ENCODE measurements around the gene NUDT14.

NUDT14 gene

DNA sequence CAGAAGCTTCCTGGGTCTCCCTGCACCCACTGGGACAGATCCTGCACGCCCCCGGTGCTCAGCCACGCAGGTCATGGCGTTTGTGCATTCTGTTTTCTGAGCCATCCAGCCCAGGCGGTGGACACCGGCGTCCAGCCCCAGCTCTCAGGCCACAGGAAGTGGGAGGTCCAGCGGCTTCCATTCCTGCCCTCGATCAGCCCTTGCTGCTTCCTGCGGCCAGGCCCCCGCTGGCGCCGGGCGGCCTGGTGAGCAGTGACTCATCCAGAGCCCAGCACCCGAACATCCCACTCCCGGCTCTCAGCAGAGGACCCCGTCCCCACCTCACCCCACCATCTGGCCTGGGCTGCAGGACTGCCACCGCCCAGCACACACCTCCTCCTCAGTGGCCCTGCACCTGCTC, 18.0 kb upstream of the NUDT14 start:
- in situ Hi-C loops (cut with MboI; ENCODE audit: low sequenced_read_pairs) = no loop called here

DNA sequence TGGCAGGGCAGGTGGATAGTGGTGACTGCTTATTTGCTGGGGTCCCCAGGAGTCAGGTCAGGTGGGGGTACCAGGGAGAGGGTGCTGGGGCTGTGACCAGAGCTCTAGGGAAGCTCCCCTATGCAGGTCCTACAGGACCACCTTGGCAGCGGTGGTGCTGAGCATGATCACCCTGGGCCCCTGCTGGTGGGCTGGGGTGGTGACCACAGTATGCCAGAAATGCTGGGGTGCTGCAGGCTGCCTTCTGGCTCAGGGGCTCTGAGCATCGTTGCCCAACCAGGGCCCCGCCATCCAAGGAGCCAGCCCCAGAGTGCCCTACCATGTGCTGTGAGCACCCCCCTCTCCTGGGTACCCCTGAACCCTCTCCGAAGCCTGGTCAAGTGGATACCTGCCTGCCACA, 17.5 kb upstream of the NUDT14 start:
- in situ Hi-C loops (cut with MboI; ENCODE audit: low sequenced_read_pairs) = no loop called here

GRCh38 chr14:105197211-105197641, 16.1 kb upstream of the NUDT14 start:
- in situ Hi-C loops (cut with MboI; ENCODE audit: low sequenced_read_pairs) = no loop called here

DNA sequence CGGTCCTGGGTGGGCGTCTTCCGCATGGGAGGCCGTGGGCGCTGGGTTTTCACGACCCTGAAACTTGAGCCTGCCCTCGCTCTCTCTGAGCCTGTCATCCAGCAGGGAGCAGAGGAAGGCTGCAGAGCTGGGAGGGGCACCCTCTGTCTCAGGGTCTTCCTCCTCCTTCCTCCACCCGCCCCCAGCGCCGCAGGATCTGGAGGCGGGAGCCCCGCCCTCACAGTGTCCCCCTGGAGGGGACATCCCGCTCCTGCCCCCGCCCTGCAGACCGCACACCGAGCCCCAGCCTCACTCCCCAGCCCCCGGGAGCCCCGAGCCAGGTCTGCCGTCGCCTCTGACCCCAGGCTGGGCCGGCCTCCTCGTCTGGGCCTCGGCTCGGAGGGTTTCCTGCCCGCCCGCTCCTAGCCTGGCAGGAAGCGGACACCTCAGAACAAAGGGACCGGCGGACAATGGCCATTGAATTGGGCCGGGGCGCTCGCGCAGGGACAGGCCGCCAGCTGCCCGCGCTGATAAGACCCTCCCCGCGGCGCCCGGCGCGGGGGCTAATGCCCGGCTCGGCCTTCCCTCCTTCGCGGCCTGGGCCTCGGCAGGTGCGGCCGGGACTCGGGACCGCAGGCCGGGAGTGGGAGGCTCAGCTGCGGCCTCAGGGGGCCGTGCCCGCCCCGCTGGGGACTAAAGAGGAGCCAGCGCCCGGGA, 15.3 kb upstream of the NUDT14 start:
- in situ Hi-C loops (cut with MboI; ENCODE audit: low sequenced_read_pairs) = no loop called here

- in situ Hi-C loops (cut with MboI; ENCODE audit: low sequenced_read_pairs) = no loop called here
These were observed 14.6 kb upstream of the NUDT14 start for GRCh38 chr14:105195522-105196264.

DNA sequence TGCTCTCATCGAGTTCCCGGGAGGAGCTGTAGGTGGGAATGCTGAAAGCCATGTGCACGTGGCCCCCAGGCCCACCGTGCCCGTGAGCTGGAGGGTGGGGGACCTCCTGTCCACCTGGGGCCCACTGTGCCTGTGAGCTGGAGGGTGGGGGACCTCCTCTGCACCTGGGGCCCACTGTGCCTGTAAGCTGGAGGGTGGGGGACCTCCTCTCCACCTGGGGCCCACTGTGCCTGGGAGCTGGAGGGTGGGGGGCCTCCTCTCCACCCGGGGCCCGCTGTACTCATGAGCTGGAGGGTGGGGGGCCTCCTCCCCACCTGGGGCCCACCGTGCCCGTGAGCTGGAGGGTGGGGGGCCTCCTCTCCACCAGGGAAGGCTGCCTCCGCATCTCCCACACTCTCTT, 13.9 kb upstream of the NUDT14 start:
- in situ Hi-C loops (cut with MboI; ENCODE audit: low sequenced_read_pairs) = no loop called here

- in situ Hi-C loops (cut with MboI; ENCODE audit: low sequenced_read_pairs) = no loop called here
These were observed 13.0 kb upstream of the NUDT14 start for GRCh38 chr14:105193916-105194782.

GRCh38 chr14:105192866-105193731, 12.0 kb upstream of the NUDT14 start:
- in situ Hi-C loops (cut with MboI; ENCODE audit: low sequenced_read_pairs) = no loop called here

- in situ Hi-C loops (cut with MboI; ENCODE audit: low sequenced_read_pairs) = no loop called here
These were observed 6.9 kb upstream of the NUDT14 start for GRCh38 chr14:105187935-105188524.

GRCh38 chr14:105187116-105187515, 6.0 kb upstream of the NUDT14 start:
- in situ Hi-C loops (cut with MboI; ENCODE audit: low sequenced_read_pairs) = no loop called here

- in situ Hi-C loops (cut with MboI; ENCODE audit: low sequenced_read_pairs) = no loop called here
These were observed 4.9 kb upstream of the NUDT14 start for GRCh38 chr14:105185973-105186372.

DNA sequence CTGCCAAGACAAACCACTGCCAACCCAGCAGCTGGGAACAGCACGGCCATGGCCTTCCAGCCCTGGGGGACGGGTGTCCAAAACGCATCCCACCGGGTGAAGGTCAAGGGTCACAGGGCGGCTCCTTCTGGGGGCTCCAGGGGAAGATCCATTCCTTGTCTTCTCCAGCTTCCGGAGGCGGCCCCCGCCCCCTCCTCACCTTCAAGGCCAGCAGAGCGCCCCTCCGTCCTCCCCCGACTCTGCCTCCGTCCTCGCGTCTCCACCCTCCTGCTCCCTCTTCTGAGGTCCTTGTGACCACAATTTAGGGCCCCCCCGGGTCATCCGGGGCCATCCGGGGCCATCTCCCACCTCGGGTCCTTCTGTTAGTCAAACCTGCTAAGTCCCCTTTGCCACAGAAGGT, 3.9 kb upstream of the NUDT14 start:
- in situ Hi-C loops (cut with MboI; ENCODE audit: low sequenced_read_pairs) = no loop called here

GRCh38 chr14:105184461-105184860, 3.3 kb upstream of the NUDT14 start:
- in situ Hi-C loops (cut with MboI; ENCODE audit: low sequenced_read_pairs) = no loop called here

DNA sequence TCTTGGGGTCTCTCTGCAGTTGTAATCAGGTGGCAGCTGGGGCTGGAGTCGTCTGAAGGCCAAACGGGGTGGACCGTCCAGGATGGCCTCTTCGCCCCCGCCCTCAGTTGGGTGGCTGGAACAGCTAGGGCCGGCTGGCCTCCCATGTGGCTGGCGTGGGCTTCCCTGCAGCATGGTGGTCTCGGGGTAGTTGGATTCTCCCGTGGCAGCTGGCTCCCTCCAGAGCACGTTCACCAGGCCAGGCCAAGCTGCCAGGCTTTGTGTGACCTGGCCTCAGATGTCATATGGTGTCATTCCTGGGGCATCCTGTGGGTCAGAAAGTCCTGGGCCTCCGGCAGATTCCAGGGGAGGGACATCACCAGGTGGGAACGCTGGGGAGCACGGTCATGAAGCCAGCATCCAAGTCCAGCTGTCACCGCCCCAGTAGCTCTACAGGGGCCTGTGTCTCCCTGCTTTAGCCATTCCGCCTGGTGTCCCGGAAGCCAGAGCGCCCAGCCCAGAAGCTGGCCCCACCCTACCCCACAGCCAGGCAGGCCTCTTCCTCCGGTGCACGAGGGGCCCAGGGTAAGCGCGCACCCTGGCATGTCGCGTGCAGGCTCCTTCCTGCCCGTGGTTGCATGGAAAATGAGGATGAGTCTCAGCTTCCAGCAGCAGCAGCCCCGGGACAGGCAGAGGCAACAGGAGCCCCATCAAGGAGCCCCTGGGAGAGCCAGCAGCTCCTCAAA, 1.3 kb upstream of the NUDT14 start:
- in situ Hi-C loops (cut with MboI; ENCODE audit: low sequenced_read_pairs) = no loop called here

DNA sequence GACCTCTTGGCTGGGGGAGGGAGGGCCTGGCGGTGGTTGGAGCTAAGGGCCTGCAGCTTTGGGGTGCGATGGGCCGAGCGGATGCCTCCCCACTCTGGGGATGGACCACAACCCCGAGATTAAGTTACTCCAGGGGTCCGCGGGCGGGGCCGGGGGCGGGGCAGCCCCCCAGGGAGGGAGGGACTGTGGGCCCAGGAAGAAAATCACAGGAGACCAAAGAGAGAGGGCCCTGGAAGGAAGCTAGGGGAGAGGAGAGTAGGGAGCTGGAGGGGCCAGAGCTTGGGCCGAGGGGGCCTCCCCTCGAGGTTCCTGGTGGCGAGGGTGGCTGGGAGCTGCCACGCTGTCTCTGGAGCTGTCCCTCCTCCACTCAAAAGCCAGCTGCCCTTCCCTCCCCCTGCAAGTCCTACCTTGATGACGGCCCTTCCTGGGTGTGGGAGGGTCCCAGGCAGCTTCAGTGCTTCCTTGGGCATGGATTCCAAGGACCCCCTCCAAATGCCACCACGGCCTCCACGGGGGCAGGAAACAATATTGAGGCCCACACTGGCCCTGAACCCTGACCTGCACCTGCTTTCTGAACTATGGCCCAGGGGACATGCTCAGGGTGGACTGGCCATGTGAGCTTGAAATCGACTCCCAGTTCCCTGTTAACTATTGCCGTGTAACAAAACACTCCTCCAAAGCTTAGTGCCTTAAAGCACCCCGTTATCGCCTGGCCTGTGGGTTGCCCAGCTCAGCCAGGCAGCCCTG, 610 bp upstream of the NUDT14 start:
- in situ Hi-C loops (cut with MboI; ENCODE audit: low sequenced_read_pairs) = no loop called here

DNA sequence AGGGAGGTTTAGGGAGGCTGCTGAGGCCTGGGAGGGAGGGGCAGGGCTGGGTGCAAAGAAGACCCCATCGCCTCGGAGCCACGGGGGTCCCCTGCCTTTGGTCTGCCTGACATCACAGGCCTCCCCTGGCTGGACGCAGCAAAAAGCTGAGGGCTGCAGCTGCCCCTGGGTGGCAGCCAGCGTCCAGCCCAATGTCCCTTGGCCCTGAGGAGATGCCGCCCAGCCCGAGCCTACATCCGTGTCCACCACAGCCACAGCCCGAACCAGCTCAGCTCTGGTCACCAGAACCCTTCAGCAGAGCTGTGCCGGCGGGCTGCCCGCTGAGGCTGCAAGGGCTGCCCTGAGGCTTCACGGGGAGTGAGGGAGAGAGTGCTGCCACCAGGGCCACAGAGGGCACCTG, 1.9 kb downstream of the NUDT14 start:
- in situ Hi-C loops (cut with MboI; ENCODE audit: low sequenced_read_pairs) = no loop called here

DNA sequence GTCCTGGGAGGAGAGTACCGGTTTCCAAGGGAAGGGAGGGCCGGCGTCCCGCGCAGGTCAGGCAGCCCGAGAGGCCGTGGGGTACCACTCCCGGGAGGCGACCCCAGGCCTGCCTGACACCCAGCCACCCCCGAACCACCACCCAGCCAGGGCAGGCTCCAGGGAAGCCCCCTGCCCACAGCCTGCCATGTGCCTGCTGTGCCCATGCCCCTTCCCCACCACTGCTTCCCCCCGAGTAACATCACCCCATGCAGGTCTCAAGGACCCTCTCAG, 2.3 kb downstream of the NUDT14 start:
- in situ Hi-C loops (cut with MboI; ENCODE audit: low sequenced_read_pairs) = no loop called here

DNA sequence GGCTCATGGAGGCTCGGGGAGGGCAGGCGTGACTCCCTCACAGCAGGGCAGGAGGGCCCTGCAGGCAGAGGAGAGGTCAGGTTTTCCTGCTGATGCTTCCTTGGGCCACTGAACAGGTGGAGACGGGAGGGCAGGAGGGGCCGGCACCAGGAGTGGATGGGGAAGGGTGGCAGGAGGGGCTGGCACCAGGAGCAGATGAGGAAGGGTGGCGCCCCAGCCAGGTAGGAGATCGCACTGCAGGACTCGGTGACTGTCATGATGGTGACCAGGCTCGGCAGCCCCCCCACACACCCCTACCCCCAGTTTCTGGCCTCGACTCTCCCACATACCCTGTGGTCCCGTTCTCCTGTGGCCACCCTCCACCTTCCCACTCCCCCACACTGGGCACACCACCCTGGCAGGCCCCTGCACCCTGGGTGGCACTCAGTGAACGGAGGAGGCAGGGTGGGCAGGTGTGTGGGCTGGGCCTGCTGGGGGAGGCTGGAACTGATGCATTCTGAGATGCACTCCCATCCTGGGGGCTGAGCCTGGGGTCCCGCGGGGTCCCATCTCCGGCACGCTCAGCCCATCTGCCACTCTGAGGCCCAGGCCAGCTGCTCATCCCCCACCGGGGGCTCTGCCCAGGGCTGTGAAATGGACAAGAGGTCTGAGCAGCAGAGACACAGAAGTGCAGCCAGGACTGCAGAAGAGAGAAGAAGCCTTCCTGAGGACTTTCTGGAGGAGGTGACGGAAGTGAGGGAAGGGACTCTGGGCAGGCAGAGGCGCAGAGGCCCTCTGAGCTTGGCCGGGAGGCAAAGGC, 2.8 kb downstream of the NUDT14 start:
- in situ Hi-C loops (cut with MboI; ENCODE audit: low sequenced_read_pairs) = no loop called here
